T1000 (cell line): ENCODE data around the gene MACO1.
"Not testable (repeated sequence)": the region's sequence is repeated elsewhere in the genome, so short reads cannot be mapped to it uniquely, and the experiment has no call there.

Experiments
- DNase-seq: peaks from one replicate; lab custom pipeline; 2025; ENCODE audit warnings: mixed read lengths; lab: John Stamatoyannopoulos, UW

The MACO1 gene

GRCh38 chr1:25430073-25430966 lies at the start of gene MACO1:
Gene MACO1 (plus strand): TSS chr1:25430897. CDS start chr1:25431099, 202 bp downstream.
- DNase-seq, result peak; percentile 95

GRCh38 chr1:25382543-25382942 lies 48.2 kb upstream of the MACO1 start:
- DNase-seq, result not testable (repeated sequence)

GRCh38 chr1:25383090-25383489 lies 47.6 kb upstream of the MACO1 start:
- not testable (repeated sequence) for DNase-seq

- not testable (repeated sequence) for DNase-seq
These were observed 46.8 kb upstream of the MACO1 start for GRCh38 chr1:25383875-25384274.

GRCh38 chr1:25387096-25387495 lies 43.6 kb upstream of the MACO1 start:
- not testable (repeated sequence) for DNase-seq

- not testable (repeated sequence) for DNase-seq
These were observed 42.0 kb upstream of the MACO1 start for GRCh38 chr1:25388691-25389090.

GRCh38 chr1:25389721-25390120 lies 41.0 kb upstream of the MACO1 start:
- not testable (repeated sequence) for DNase-seq

GRCh38 chr1:25392841-25393240 lies 37.9 kb upstream of the MACO1 start:
- no peak for DNase-seq

GRCh38 chr1:25397549-25397948 lies 33.1 kb upstream of the MACO1 start:
- not testable (repeated sequence) for DNase-seq

- not testable (repeated sequence) for DNase-seq
These were observed 32.6 kb upstream of the MACO1 start for GRCh38 chr1:25398079-25398478.

GRCh38 chr1:25402947-25403803 lies 27.5 kb upstream of the MACO1 start:
- DNase-seq, result not testable (repeated sequence)

- not testable (repeated sequence) for DNase-seq
These were observed 24.9 kb upstream of the MACO1 start for GRCh38 chr1:25405731-25406305.

- not testable (repeated sequence) for DNase-seq
These were observed 20.9 kb upstream of the MACO1 start for GRCh38 chr1:25409641-25410427.

GRCh38 chr1:25412872-25413623 lies 17.6 kb upstream of the MACO1 start:
- DNase-seq, result not testable (repeated sequence)

- DNase-seq, result not testable (repeated sequence)
These were observed 16.5 kb upstream of the MACO1 start for GRCh38 chr1:25414157-25414556.

- DNase-seq, result not testable (repeated sequence)
These were observed 16.1 kb upstream of the MACO1 start for GRCh38 chr1:25414578-25414977.

GRCh38 chr1:25417280-25417679 lies 13.4 kb upstream of the MACO1 start:
- DNase-seq, result not testable (repeated sequence)

- not testable (repeated sequence) for DNase-seq
These were observed 11.4 kb upstream of the MACO1 start for GRCh38 chr1:25419339-25419738.

GRCh38 chr1:25420715-25421114 lies 10.0 kb upstream of the MACO1 start, which contains the start of gene RHCE:
Gene RHCE (minus strand): TSS chr1:25420825. CDS start chr1:25420786, 39 bp downstream.
- DNase-seq, result not testable (repeated sequence)

- not testable (repeated sequence) for DNase-seq
These were observed 7.5 kb upstream of the MACO1 start for GRCh38 chr1:25423206-25423605.
